ENCODE measurements around the gene S100A14.
"Not testable (repeated sequence)": the region's sequence is repeated elsewhere in the genome, so short reads cannot be mapped to it uniquely, and the experiment has no call there.

The S100A14 gene

DNA sequence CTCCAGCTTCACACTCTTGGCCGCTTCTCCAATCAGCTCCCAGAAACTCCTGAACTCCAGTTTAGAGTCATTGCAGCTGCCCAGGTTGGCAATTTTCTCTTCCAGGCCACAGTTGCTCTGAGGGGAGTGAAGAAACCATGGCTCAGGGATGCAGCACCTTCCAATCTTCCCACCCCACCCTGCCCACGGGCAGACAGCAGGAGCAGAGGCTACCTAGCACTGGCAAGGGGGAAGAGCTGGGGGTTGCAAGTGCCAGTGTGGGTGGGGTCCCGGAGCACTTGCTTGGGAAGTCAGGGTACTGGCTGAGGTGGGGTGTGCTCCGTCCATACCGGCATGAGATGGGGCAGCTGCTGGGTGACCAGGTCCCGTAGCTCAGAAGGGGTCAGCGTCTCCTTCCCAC lies 1.2 kb downstream of the S100A14 start:
- no peak for DNase-seq (ENCODE audit: low spot score)

DNA sequence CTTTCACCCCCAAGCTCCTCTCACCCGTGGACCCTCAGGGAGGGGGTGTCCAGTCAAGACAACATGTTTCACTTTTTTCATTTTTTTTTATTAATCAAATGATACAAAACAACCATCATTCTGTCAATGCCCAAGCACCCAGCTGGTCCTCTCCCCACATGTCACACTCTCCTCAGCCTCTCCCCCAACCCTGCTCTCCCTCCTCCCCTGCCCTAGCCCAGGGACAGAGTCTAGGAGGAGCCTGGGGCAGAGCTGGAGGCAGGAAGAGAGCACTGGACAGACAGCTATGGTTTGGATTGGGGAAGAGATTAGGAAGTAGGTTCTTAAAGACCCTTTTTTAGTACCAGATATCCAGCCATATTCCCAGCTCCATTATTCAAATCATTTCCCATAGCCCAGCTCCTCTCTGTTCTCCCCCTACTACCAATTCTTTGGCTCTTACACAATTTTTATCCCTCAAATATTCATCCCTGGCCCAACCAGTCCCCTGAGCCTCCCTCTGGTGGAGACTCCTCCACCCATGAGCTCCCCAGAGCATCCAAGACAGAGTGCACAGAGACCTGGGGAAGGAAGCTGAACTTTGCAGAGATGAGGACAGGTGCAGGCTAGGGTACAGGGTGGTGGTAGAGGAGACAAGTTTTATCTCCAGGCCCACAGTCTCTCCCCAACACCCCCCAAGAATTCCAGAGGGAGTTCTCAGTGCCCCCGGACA lies 1.8 kb downstream of the S100A14 start:
- no peak for DNase-seq (ENCODE audit: low spot score)

DNA sequence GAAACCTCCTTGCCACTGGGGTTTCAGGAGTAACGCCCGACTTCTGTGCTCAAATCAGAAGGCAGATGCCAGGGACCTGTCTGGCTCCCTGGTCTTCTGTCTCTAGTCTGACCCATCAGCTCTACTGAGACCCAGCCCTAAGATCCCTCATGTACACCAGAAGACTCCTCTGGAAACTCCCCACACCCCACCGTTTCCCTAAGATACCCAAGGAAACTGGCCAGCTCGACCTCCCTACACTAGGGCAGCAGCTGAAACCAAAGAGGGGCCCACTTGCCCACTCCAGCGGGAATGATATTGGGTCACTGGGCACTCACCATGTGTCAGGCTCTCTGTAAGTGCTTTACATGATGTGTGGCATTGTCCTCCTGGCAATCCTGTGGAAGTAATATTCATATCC lies 2.7 kb downstream of the S100A14 start:
- no peak for DNase-seq (ENCODE audit: low spot score)

DNA sequence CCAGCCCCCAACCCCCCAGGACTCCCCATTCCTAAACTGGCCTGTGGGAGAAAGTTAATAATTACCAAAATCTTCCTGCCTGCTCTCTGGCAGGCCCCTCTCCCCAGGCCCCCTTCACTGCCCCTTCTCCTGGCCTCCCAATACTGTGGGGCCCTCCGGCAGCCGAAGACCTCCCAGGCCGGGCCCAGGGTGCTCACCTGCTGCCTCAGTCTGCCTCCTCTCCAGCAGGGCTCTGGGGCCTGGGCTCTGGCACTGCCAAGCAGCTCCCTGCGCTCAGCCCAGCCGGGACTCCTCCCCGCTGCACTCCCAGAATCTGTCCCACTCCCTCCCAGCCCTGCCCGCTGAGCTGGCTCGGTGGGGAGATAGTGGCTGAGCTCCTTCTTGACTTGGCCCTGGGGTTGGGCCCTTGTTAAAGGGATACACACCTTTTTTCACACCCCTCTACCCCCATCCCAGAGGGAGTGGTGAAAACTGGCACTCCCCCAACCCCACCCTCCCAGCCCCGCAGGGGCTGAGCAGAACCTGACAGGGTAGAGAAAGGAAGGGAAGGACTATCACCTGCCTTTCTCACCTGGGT lies 3.3 kb downstream of the S100A14 start, which contains the start of gene S100A16:
S100A16 (minus strand) TSS at position 383 of the 577 bp plus-strand sequence. CDS start 4,986 bp downstream, outside the sequence.
- peak; percentile 94 for DNase-seq (ENCODE audit: low spot score)

DNA sequence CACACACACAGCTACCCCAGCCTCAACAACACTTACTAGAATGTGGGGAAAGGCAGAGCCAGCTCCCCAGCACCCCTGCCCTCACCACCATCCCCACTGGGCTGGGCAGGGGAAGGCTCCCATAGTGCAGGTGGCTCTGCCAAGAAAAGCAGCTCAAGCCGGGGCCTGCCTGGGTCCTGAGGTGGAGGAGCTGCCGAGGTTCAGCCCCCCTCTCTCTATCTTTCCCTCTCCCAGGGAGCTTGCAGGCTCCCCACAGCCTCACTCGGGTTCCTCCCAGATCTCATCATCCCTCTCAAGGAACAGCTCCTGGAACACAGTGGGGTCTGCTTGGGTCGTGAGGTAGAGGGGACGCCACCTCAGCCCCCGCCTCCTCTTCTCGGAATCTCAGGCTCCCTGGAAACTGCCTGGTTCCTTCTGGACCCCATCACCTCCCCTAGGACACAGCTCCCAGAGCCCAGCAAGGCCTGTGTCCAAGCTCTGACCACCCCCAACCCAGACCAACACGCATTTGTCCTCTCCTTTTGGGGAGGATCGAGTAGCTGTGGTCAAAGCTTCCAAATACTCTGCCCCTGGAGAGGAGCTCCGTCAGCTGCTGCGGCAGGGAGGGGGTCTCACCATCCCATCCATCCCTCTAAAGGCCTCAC lies 3.9 kb downstream of the S100A14 start:
- no peak for DNase-seq (ENCODE audit: low spot score)

DNA sequence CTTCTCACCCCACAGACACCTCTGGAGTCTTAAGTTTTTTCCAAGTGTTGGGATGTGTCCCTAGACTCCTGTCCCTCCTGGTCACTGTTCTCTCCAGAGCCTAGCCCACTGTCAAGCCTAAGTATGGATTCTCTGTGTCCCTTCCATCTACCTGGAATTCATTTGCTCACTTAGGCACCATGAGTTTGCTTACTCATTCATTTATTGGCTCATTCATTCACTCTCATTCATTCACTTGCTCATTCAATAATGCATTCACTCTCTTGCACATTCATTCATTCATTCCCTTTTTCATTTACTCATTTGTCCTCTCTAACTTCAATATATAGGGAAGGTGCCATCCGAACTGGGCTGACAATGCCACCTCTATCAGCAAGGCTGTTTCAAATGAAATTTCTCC lies 4.8 kb downstream of the S100A14 start:
- DNase-seq (ENCODE audit: low spot score): no peak

DNA sequence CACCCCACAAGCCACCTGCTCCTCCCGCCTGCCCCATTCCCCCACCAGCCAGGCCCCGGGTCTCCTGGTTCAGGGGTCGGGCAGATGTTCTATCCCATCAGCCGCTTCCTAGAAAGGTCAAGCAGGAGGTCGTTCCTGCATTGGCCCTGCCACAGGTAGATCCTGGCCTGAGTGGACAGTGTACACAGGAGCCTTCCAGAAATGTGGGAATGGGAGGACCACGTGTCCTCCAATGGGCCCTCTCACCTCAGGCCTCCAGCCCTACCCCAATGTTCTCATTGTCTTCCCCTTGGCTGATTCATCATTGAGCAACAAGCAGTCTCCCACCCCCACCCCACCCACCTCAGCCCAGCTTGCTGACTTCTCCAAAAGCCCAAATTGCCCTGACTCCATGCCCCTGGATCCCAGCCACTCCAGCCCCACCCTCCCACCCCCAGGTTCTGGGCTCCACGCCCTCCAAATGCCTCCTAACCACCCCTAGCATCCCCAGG lies 5.3 kb downstream of the S100A14 start:
- DNase-seq (ENCODE audit: low spot score): peak; percentile 58

DNA sequence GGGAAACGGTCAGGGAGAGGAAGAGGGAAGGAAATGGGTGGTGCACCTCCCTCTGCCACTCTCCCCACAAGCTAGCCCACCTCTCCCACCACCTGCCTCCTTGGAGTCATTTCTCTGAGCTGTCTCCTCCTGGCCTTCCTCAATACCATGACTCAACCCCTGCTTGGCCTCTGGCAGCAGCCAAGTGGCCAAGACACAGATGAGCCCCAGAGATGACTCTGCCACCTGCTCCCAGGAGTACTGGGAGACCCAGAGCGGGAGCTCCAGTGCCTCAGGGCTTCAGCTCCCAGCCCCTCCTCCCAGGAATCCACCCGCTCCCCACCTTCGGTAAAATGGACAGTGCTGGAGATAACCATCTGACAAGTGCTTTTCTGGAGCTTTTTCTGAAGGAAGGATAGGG lies 5.8 kb downstream of the S100A14 start:
- DNase-seq (ENCODE audit: low spot score): no peak

DNA sequence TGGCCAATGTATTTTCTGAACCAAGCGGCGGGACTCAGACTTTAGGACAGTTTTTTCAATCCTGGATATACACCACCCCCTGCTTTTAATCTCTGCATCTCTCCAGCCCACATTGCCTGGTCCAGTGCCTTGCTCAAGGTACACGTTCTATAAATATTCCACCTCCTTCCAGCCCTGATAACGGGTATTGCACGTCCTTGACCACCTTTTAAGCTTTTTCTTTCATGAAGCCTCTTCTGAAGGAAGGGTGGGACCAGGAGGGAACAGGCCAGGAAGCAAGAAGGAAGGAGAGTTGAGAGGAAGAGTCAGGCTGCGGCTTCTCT lies 6.6 kb downstream of the S100A14 start:
- DNase-seq (ENCODE audit: low spot score): no peak

DNA sequence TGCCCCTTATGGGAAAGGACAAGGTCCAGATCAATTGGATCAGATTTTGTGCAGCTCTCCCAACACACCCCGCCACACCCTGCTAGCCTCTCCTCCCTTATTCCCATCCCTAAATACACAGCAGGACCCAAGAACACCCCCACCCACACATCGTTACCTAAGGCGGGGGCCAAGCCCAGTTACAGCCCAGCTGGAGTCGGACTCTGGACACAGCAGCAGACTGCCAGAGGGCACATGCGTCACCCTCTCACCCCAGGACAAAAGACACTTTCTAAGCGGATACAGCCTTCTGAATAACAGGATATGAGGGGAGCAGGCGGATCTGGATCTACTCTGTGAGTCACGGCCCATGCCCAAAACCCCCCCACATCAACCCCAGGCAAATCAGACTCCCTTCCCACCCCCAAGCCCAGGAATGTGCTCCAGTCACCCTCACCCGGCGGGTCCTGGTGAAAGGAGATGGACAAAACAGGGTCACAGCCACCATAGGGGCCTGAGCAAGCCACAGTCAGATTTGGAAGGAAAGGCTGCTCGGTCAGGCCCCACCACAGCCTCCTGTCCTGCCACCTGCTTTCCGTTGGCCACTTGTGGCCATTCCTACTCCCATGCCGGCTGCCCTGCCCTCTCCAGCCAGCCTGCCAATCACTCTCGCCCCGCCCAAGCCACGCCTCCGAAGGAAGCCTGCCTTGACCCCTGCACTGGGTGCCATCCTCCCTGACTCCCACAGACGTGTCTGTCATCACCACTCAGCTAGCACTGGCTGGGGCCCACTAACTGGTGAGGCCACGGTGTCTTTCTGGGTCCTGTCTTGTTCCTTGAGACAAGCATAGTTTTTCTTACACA lies 7.2 kb downstream of the S100A14 start:
- peak; percentile 90 for DNase-seq (ENCODE audit: low spot score)

DNA sequence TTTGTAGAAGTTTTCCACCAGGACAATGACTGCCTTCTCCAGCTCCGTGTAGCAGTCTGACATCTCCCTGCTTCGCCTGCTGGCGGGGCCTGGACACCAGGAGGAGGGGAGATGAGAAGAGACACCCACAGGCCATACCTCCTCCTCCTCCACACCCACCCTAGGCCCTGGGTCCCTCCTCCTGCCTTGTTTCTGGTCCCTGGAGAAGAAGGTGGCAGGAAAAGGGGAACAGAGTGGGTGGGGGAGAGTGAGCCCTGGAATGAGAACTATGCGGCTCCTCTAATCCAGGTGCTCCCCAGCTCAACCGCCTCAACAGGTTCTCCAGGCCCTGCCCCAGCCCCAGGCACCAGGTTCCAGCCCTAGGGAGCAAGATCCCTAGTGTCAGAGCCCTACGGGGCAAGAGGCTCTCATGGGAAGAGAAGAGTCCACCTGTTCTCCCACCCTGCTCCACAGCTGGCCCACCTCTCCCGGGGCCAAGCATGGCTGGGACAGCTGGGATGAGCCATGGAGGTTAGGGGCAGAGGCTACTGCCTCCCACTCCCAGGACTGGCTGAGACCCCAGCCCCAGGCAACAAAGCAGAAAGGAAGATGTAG lies 7.9 kb downstream of the S100A14 start:
- no peak for DNase-seq (ENCODE audit: low spot score)

DNA sequence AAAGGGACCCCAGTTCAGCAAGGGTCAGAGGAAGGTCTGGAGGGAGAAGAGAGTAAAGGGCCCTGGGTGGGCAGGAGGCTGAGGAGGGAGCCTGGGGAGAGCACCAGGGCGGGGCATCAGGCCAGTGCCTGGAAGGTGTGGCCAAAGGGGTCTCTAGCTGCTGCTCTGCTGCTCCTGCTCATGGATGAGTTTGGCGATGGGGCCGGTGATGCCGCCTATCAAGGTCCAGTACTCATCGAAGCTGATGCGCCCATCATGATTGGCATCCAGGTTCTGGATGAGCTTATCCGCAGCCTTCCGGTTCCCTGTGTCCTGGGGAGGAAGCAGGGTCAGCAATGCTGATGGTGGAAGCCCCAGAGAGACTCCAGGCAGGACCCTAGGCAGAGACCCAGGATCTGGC lies 8.7 kb downstream of the S100A14 start:
- no peak for DNase-seq (ENCODE audit: low spot score)

DNA sequence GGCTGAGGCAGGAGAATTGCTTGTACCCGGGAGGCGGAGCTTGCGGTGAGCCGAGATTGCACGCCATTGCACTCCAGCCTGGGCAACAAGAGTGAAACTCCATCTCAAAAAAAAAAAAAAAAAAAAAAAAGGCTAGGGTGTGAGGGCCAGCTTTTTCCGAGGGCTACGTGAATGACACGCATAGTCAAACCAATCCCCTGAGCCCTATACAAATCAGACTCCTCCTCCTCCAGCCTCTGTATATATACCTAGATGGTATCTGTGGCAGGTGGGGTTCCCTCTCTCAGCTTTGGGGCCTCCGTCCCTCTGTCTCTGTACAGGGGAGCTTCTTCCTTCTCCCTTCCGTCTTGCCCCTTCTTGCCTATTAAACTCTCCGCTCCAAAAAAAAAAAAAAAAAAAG lies 9.9 kb downstream of the S100A14 start:
- no peak for DNase-seq (ENCODE audit: low spot score)

DNA sequence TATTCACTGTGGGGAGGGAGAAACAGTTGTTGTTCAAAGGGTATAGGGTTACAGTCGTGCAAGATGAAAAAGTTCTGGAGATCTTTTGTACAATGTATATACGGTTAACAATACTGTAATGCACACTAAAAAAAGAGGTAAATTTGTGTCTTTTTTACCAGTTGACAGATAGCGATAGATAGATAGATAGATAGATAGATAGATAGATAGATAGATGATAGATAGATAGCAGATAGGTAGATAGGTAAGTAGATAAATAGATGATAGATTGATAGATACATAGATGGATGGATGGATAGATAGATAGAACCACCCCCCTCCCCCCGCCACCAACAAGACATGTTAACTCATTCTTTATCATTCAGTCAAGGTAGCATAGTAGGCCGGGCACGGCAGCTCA lies 13.4 kb downstream of the S100A14 start:
- DNase-seq (ENCODE audit: low spot score): no peak

DNA sequence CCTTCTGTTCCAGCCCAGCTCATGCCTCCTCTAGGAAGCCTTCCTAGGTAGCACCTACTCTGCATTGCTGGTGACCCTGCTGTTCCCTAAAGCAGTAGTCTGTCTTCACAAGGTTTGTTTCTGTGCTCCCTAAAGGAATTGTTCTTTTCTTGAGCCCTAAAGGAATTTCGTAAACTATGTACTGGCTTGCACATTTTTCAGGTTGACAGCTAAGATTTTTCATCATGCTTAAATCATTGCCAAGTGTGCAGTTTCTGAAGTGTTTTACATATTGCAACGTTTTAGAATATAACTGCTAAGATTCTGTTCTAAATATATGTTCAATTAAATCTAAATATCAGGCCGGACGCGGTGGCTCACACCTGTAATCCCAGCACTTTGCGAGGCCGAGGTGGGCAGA lies 16.3 kb downstream of the S100A14 start:
- no peak for DNase-seq (ENCODE audit: low spot score)

DNA sequence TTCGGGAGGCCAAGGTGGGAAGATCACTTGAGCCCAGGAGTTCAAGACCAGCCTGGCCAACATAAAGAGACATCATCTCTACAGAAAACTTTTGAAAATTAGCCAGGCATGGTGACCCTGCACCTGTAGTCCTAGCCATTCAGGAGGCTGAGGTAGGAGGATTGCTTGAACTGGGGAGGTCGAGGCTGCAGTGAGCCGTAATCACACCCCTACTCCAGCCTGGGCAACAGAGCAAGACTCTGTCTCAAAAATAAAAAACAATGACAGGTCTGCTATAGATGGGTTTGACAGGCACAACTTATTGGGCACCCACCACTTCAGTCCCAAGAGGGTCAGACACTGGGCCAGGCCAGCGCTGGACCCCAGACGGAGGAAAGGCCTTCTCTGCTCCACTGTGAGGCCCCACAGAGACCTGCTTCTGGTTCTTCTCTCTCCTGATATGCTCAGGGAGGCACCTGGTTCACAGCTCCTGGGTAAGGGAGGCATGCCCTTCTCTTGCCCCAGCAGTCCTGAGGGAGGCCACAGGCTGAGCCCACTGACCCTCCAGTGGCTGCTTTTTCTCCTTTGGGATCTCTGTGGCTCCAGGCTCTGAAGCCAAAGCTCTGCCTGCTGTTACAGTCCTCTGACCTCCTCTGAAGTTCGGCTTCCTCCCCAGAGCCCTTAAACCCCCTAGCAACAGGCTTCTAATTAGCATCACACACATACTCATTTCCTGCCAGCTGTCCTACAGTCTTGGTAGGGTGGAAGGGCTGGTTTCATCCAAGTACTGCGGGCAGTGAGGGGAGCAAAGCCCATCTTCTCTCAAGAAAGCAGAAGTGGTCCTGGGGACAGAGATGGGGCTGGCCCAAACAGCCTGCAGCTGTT lies 17.6 kb downstream of the S100A14 start:
- DNase-seq (ENCODE audit: low spot score): peak; percentile 49

DNA sequence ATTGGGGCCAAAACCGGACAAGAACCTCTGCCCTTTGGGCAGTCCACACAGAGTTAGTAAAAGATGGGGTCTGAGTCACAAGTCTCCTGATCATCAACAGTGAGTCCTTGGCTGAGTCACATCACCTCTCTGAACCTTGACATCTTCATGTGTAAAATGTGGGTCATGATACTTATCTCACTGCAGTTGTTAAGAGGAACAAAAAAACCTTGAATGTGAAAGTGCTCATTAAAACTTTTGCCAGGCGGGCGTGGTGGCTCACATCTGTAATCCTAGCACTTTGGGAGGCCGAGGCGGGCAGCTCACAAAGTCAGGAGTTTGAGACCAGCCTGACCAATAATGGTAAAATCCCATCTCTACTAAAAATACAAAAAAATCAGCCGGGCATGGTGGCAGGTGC lies 18.9 kb downstream of the S100A14 start:
- peak; percentile 39 for DNase-seq (ENCODE audit: low spot score)

DNA sequence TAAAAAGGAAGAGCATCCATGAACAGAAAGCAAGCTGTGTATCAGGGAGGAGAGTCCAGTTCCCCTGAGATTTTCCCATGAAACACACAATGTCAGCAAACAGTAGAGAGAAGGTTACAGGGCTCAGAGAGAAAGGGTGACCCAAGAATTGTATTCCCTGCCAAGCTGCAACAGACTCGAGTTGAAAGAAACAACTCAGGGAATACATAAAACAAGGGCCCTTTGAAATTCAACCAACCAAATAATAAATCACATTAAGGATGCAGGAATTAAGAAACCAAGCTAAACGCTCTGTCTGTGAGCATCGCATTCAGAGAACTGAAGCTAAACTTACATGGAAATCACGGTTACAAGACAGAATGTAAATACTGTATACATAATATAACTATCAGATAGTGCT lies 23.4 kb downstream of the S100A14 start:
- no peak for DNase-seq (ENCODE audit: low spot score)

DNA sequence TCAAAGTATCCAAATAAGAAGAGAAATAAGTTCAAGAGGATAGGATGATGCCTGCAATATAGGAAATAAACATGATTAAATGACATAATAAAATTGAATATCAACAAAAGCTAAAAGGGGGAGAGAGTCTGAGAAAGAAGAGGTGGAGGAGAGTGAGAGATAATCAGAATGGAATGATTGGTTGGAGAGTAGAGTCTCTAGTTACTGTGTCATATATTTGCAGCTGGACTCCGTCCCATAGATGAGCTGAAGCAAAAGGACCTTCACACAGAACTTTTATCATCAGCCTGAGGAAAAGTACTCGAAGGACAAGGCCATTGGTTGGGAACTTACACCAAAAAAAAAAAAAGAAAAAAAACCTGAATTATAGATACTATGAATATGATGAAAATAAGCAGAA lies 27.6 kb downstream of the S100A14 start:
- DNase-seq (ENCODE audit: low spot score): no peak

DNA sequence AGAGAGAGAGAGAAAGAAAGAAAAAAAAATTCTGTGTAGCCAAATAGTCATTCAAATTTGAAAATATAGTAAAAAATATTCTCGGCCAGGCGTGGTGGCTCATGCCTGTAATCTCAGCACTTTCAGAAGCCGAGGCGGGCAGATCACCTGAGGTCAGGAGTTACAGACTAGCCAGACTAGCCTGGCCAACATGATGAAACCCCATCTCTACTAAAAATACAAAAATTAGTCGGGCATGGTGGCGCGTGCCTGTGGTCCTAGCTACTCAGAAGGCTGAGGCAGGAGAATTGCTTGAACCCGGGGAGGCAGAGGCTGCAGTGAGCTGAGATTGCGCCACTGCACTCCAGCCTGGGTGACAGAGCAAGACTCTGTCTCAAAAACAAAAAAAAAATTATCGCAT lies 28.1 kb downstream of the S100A14 start:
- DNase-seq (ENCODE audit: low spot score): not testable (repeated sequence)

DNA sequence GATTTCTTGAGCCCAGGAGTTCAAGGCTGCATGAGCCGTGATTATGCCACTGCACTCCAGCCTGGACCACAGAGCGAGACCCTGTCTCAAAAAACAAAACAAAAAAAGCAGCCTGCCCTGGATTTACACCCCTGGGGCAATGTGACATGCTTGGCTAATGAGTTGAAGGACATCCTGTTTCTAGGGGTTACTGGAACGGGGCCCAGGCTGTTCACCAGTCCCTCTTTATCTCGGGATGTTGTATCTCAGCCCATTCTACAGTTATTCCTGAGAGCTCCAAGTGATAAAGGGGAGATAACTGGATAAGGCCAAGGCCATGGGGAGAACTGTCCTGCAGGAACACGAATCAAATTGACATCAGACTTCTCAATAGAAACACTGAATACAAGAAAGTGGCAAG lies 28.8 kb downstream of the S100A14 start:
- DNase-seq (ENCODE audit: low spot score): no peak

Measured in AG20443 (cell line).